BLaER1 (cell line): Measurements from ENCODE around the gene CACNA1D.

ENCODE experiments used
- H3K27ac ChIP-seq: shearing (Covaris generic); formaldehyde crosslinking; 2 replicates; pipeline ENCODE4 v1.8.1; 2022
- H3K27me3 ChIP-seq: shearing (Covaris generic); formaldehyde crosslinking; 2 replicates; pipeline ENCODE4 v1.8.1; 2022
- H3K36me3 ChIP-seq: shearing (Covaris generic); formaldehyde crosslinking; 2 replicates; pipeline ENCODE4 v1.8.1; 2022
- H3K4me1 ChIP-seq: shearing (Covaris generic); formaldehyde crosslinking; 2 replicates; pipeline ENCODE4 v1.8.1; 2022
- H3K4me2 ChIP-seq: shearing (Covaris generic); formaldehyde crosslinking; 2 replicates; pipeline ENCODE4 v1.8.1; 2022
- H3K4me3 ChIP-seq: shearing (Covaris generic); formaldehyde crosslinking; 2 replicates; pipeline ENCODE4 v1.8.1; 2022
- H3K9ac ChIP-seq: shearing (Covaris generic); formaldehyde crosslinking; 2 replicates; pipeline ENCODE4 v1.8.1; 2022
- H3K9me3 ChIP-seq: shearing (Covaris generic); formaldehyde crosslinking; 2 replicates; pipeline ENCODE4 v1.8.1; 2022
- H4K20me1 ChIP-seq: shearing (Covaris generic); formaldehyde crosslinking; 2 replicates; pipeline ENCODE4 v1.8.1; 2022
- Cebpa-rat ChIP-seq: shearing (Covaris generic); IDR thresholded peaks from 2 replicates; pipeline ENCODE4 v1.8.1; 2022

Gene CACNA1D

GRCh38 chr3:53772562-53772961 is 278.2 kb downstream of the CACNA1D start:
- Histone ChIP-seq H3K4me1 (peaks cover 4% of the 10 kb centered on the region; the same call in 1 of the 2 replicates), H3K27ac (no peak overlapping the region), H3K4me2 (no peak overlapping the region), H4K20me1 (no peaks in the 10 kb centered on the region), H3K9me3 (no peaks in the 10 kb centered on the region), H3K36me3 (no peaks in the 10 kb centered on the region), H3K9ac (no peak overlapping the region), H3K4me3 (no peak overlapping the region), H3K27me3 (no peaks in the 10 kb centered on the region)
- no peak for TF ChIP-seq Cebpa-rat

GRCh38 chr3:53773021-53773436 is 278.6 kb downstream of the CACNA1D start:
- Histone ChIP-seq H3K27ac (no peak overlapping the region), H3K9me3 (no peaks in the 10 kb centered on the region)
- no peak for TF ChIP-seq Cebpa-rat

GRCh38 chr3:53773611-53774368 is 279.4 kb downstream of the CACNA1D start:
- H3K27me3 ChIP-seq: no peaks in the 10 kb centered on the region
- H3K4me3 ChIP-seq: no peak overlapping the region
- H3K36me3 ChIP-seq: no peaks in the 10 kb centered on the region
- H3K4me1 ChIP-seq: peaks cover 4% of the 10 kb centered on the region; the same call in 1 of the 2 replicates
- no peak overlapping the region for H3K4me2 ChIP-seq
- no peak for TF ChIP-seq Cebpa-rat
- no peak overlapping the region for H3K27ac ChIP-seq
- H4K20me1 ChIP-seq: no peaks in the 10 kb centered on the region
- H3K9ac ChIP-seq: no peak overlapping the region
- no peaks in the 10 kb centered on the region for H3K9me3 ChIP-seq

More at GRCh38 chr3:53773021-53773436, 278.6 kb downstream of the CACNA1D start:
- no peaks in the 10 kb centered on the region for H3K27me3 ChIP-seq
- H4K20me1 ChIP-seq: no peaks in the 10 kb centered on the region
- no peaks in the 10 kb centered on the region for H3K36me3 ChIP-seq
- H3K4me3 ChIP-seq: no peak overlapping the region
- H3K4me1 ChIP-seq: peaks cover 4% of the 10 kb centered on the region; the same call in 1 of the 2 replicates
- H3K4me2 ChIP-seq: no peak overlapping the region
- H3K9ac ChIP-seq: no peak overlapping the region

GRCh38 chr3:53774414-53774813 is 280.0 kb downstream of the CACNA1D start:
- Histone ChIP-seq H3K9ac (no peak overlapping the region), H3K4me2 (no peak overlapping the region), H3K4me1 (peaks cover 4% of the 10 kb centered on the region; the same call in 1 of the 2 replicates), H3K27ac (no peak overlapping the region), H3K4me3 (no peak overlapping the region), H4K20me1 (no peaks in the 10 kb centered on the region), H3K27me3 (no peaks in the 10 kb centered on the region), H3K9me3 (no peaks in the 10 kb centered on the region), H3K36me3 (no peaks in the 10 kb centered on the region)
- TF ChIP-seq Cebpa-rat: no peak

GRCh38 chr3:53775018-53775417 is 280.6 kb downstream of the CACNA1D start:
- no peaks in the 10 kb centered on the region for H3K4me1 ChIP-seq
- no peaks in the 10 kb centered on the region for H3K9me3 ChIP-seq
- no peak overlapping the region for H3K9ac ChIP-seq
- H3K4me3 ChIP-seq: no peak overlapping the region
- no peaks in the 10 kb centered on the region for H3K27me3 ChIP-seq
- no peak overlapping the region for H3K27ac ChIP-seq
- H3K4me2 ChIP-seq: no peak overlapping the region
- H3K36me3 ChIP-seq: no peaks in the 10 kb centered on the region
- no peak for TF ChIP-seq Cebpa-rat
- H4K20me1 ChIP-seq: no peaks in the 10 kb centered on the region

- no peaks in the 10 kb centered on the region for H3K9me3 ChIP-seq
- no peaks in the 10 kb centered on the region for H4K20me1 ChIP-seq
- no peak overlapping the region for H3K27ac ChIP-seq
- no peaks in the 10 kb centered on the region for H3K27me3 ChIP-seq
- H3K36me3 ChIP-seq: no peaks in the 10 kb centered on the region
- no peaks in the 10 kb centered on the region for H3K4me1 ChIP-seq
- no peak overlapping the region for H3K4me3 ChIP-seq
- no peak overlapping the region for H3K4me2 ChIP-seq
- no peak overlapping the region for H3K9ac ChIP-seq
- no peak for TF ChIP-seq Cebpa-rat
These were observed 281.4 kb downstream of the CACNA1D start for GRCh38 chr3:53775834-53776251.

- Histone ChIP-seq H3K4me2 (no peak overlapping the region), H3K27me3 (no peaks in the 10 kb centered on the region), H3K4me3 (no peak overlapping the region), H3K9me3 (no peaks in the 10 kb centered on the region), H3K9ac (no peak overlapping the region), H3K4me1 (no peaks in the 10 kb centered on the region), H4K20me1 (no peaks in the 10 kb centered on the region), H3K36me3 (no peaks in the 10 kb centered on the region), H3K27ac (no peak overlapping the region)
- TF ChIP-seq Cebpa-rat: no peak
These were observed 282.2 kb downstream of the CACNA1D start for GRCh38 chr3:53776494-53777101.

- Histone ChIP-seq H3K27ac (no peak overlapping the region), H3K27me3 (no peaks in the 10 kb centered on the region), H3K36me3 (no peaks in the 10 kb centered on the region), H3K4me2 (peak overlapping the region; percentile 4; the same call in 1 of the 2 replicates), H3K9ac (no peak overlapping the region), H4K20me1 (no peaks in the 10 kb centered on the region), H3K9me3 (no peaks in the 10 kb centered on the region), H3K4me1 (no peaks in the 10 kb centered on the region), H3K4me3 (no peak overlapping the region)
- no peak for TF ChIP-seq Cebpa-rat
These were observed 283.1 kb downstream of the CACNA1D start for GRCh38 chr3:53777468-53777867.

- H3K4me3 ChIP-seq: no peak overlapping the region
- H3K9ac ChIP-seq: no peak overlapping the region
- H3K27ac ChIP-seq: no peak overlapping the region
- no peaks in the 10 kb centered on the region for H3K27me3 ChIP-seq
- no peaks in the 10 kb centered on the region for H4K20me1 ChIP-seq
- no peaks in the 10 kb centered on the region for H3K36me3 ChIP-seq
- no peaks in the 10 kb centered on the region for H3K9me3 ChIP-seq
- H3K4me1 ChIP-seq: no peaks in the 10 kb centered on the region
- no peak overlapping the region for H3K4me2 ChIP-seq
- TF ChIP-seq Cebpa-rat: no peak
These were observed 283.7 kb downstream of the CACNA1D start for GRCh38 chr3:53778153-53778552.

GRCh38 chr3:53780171-53780570 is 285.8 kb downstream of the CACNA1D start:
- no peak overlapping the region for H3K9ac ChIP-seq
- H3K4me2 ChIP-seq: no peak overlapping the region
- H3K36me3 ChIP-seq: no peaks in the 10 kb centered on the region
- TF ChIP-seq Cebpa-rat: no peak
- H3K9me3 ChIP-seq: no peaks in the 10 kb centered on the region
- H3K27ac ChIP-seq: no peak overlapping the region
- H3K27me3 ChIP-seq: no peaks in the 10 kb centered on the region
- H3K4me3 ChIP-seq: no peak overlapping the region
- H4K20me1 ChIP-seq: no peaks in the 10 kb centered on the region
- H3K4me1 ChIP-seq: no peaks in the 10 kb centered on the region
